HepG2 (cell line): Measurements from ENCODE around the gene DHRS12. TPM values are rescaled to one million over a fixed set of nuclear protein-coding genes. Genes with fewer than 3 reads are reported as not detected.

ENCODE experiments used
- ATAC-seq: fragments of 200-7000 bp; cut with Tn5 transposase; 3 replicates; pipeline ENCODE4 v1.9.1; 2020; ENCODE audit warnings: mild to moderate bottlenecking, moderate library complexity
- BruUV-seq: library from RNA; stranded (reverse); fragments of 400-500 nt; replicated peaks from 2 replicates; lab custom pipeline; 2021; lab: Mats Ljungman, UMichigan
- CTCF ChIA-PET: fragments of 300-600 bp; formaldehyde crosslinking; extraction: SDS; loops from one replicate; lab custom pipeline; 2021; ENCODE audit warnings: low total read pairs, inconsistent platforms, low intra/inter-chr PET ratio; lab: Yijun Ruan, JAX
- POLR2A ChIA-PET: fragments of 350-600 bp; sonication (Branson Sonifier 250); formaldehyde crosslinking; loops from one replicate; lab custom pipeline; 2020; ENCODE audit warnings: antibody characterized with exemption, inconsistent platforms; lab: Yijun Ruan, JAX
- DNase-seq: peaks from one replicate; pipeline ENCODE4 v3.0.0-alpha.2; 2015; ENCODE audit warnings: low spot score
- FAIRE-seq: peaks from 3 replicates; lab custom pipeline; 2011; peaks lifted over from hg19 to GRCh38; lab: Jason Lieb, UNC
- H2AFZ ChIP-seq: one replicate; pipeline ENCODE4 v1.6.1; 2011; ENCODE audit warnings: low read length, inconsistent platforms
- H3K27ac ChIP-seq: fragments of 300-600 bp; 3 replicates; pipeline ENCODE4 v1.8.0; 2011; ENCODE audit warnings: mixed run types, mild to moderate bottlenecking, mixed read lengths, low read length, inconsistent platforms; ENCODE audit not compliant: insufficient read depth; ENCODE audit errors: extremely low read length
- H3K27me3 ChIP-seq, 2 experiments: fragments of 200-600 bp in 1 of 2; 2 replicates in 1 of 2; 3 replicates in 1 of 2; pipeline versions ENCODE4 v1.6.0 to v1.8.0; 2011; ENCODE audit warnings: low read length in 2 of 2, mild to moderate bottlenecking in 2 of 2, moderate library complexity in 2 of 2, inconsistent platforms in 1 of 2; ENCODE audit not compliant: insufficient read depth in 2 of 2, control insufficient read depth in 1 of 2
- H3K36me3 ChIP-seq, 2 experiments: fragments of 200-600 bp in 1 of 2; replicated peaks in 1 of 2; 2 replicates in 1 of 2; 3 replicates in 1 of 2; pipeline versions ENCODE4 v1.5.1 to v1.8.0; 2011; ENCODE audit warnings: low read length in 2 of 2, inconsistent platforms in 1 of 2; ENCODE audit not compliant: insufficient read depth in 2 of 2, control insufficient read depth in 1 of 2
- H3K4me1 ChIP-seq: 2 replicates; pipeline ENCODE4 v1.5.1; 2012; ENCODE audit warnings: low read length, inconsistent platforms; ENCODE audit not compliant: insufficient read depth
- H3K4me2 ChIP-seq: 2 replicates; pipeline ENCODE4 v1.6.0; 2011; ENCODE audit warnings: low read depth, low read length, inconsistent platforms
- H3K4me3 ChIP-seq, 3 experiments: fragments of 200-600 bp in 1 of 3; sonication (generic), shearing (Covaris generic) in 1 of 3; replicated peaks in 1 of 3; 2 replicates each; pipeline ENCODE4 v1.5.1; 2011 to 2016; ENCODE audit warnings: low read length in 3 of 3, inconsistent platforms in 2 of 3, low read depth in 2 of 3, mild to moderate bottlenecking in 2 of 3, control low read depth in 1 of 3, mixed read lengths in 1 of 3; ENCODE audit not compliant: insufficient read depth in 1 of 3
- H3K79me2 ChIP-seq: one replicate; pipeline ENCODE4 v1.6.1; 2011; ENCODE audit warnings: low read length, inconsistent platforms; ENCODE audit not compliant: insufficient read depth
- H3K9ac ChIP-seq: 2 replicates; pipeline ENCODE4 v1.6.0; 2011; ENCODE audit warnings: mild to moderate bottlenecking, low read depth, low read length, inconsistent platforms; ENCODE audit not compliant: insufficient read depth
- H3K9me3 ChIP-seq: 2 replicates; pipeline ENCODE4 v1.5.1; 2012; ENCODE audit warnings: mild to moderate bottlenecking, low read length
- H4K20me1 ChIP-seq: 2 replicates; pipeline ENCODE4 v1.6.0; 2011; ENCODE audit warnings: inconsistent platforms, mild to moderate bottlenecking, low read length, moderate library complexity; ENCODE audit not compliant: insufficient read depth
- ATF3 ChIP-seq: sonication (generic); formaldehyde crosslinking; IDR thresholded peaks from 2 replicates; pipeline ENCODE4 v1.4.0; 2020; ENCODE audit warnings: missing genetic modification reagents
- CAMTA2 ChIP-seq: sonication (generic); formaldehyde crosslinking; IDR thresholded peaks from 2 replicates; pipeline ENCODE4 v1.4.0; 2020; ENCODE audit warnings: mild to moderate bottlenecking, missing genetic modification reagents, borderline replicate concordance
- CENPX ChIP-seq: sonication (generic); formaldehyde crosslinking; IDR thresholded peaks from 2 replicates; pipeline ENCODE4 v1.9.0; 2021; ENCODE audit warnings: mild to moderate bottlenecking, missing genetic modification reagents, moderate library complexity
- DMTF1 ChIP-seq: sonication (generic); formaldehyde crosslinking; IDR thresholded peaks from 2 replicates; pipeline ENCODE4 v1.4.0; 2020; ENCODE audit warnings: mild to moderate bottlenecking, missing genetic modification reagents
- KLF11 ChIP-seq: IDR thresholded peaks from 2 replicates; pipeline ENCODE4 v1.6.1; 2016; ENCODE audit warnings: missing compliant biosample characterization
- MAX ChIP-seq: IDR thresholded peaks from 2 replicates; pipeline ENCODE4 v1.6.1; 2012; ENCODE audit warnings: inconsistent platforms
- RFX3 ChIP-seq: IDR thresholded peaks from 2 replicates; pipeline ENCODE4 v1.6.1; 2016; ENCODE audit warnings: missing biosample characterization, missing genetic modification reagents
- SOX6 ChIP-seq, 2 experiments: fragments of 450-650 bp in 1 of 2; sonication (generic) in 1 of 2; formaldehyde crosslinking in 1 of 2; IDR thresholded peaks; 2 replicates each; pipeline versions ENCODE4 v1.4.0 to v1.6.1; 2017 to 2020; ENCODE audit warnings: antibody characterized with exemption in 1 of 2, mild to moderate bottlenecking in 1 of 2, missing genetic modification reagents in 1 of 2
- TRIM24 ChIP-seq: sonication (generic); formaldehyde crosslinking; IDR thresholded peaks from 2 replicates; pipeline ENCODE4 v1.8.0; 2022; ENCODE audit warnings: mild to moderate bottlenecking, missing genetic modification reagents
- ZNF296 ChIP-seq: sonication (generic); formaldehyde crosslinking; conservative IDR thresholded peaks from 2 replicates; pipeline ENCODE4 v1.5.0; 2020; ENCODE audit warnings: mild to moderate bottlenecking, missing genetic modification reagents
- ZNF407 ChIP-seq: sonication (generic); formaldehyde crosslinking; IDR thresholded peaks from one replicate; pipeline ENCODE4 v1.5.1; 2020; ENCODE audit warnings: mild to moderate bottlenecking, missing genetic modification reagents; ENCODE audit errors: not compliant biosample characterization
- ZNF569 ChIP-seq: sonication (generic); formaldehyde crosslinking; IDR thresholded peaks from 2 replicates; pipeline ENCODE4 v1.5.0; 2020; ENCODE audit warnings: mild to moderate bottlenecking, missing genetic modification reagents, moderate library complexity, borderline replicate concordance
- WGBS: methylation state at CpG from one replicate; pipeline ENCODE4 v1.1.6; 2017; ENCODE audit warnings: low lambda C conversion rate; 5-methylcytosine and 5-hydroxymethylcytosine counted together
- in situ Hi-C: cut with HindIII; loops from 2 replicates; pipeline ENCODE4 v1.10.0; 2017; ENCODE audit warnings: low pct_unique_long_range_greater_than_20kb; ENCODE audit not compliant: extremely low pct_ligation_motif_present
- intact Hi-C: fragments of 100-400 bp; cut with micrococcal nuclease; formaldehyde crosslinking; loops from one replicate; pipeline ENCODE4 v1.10.0; 2022; ENCODE audit not compliant: unreplicated experiment
- polyA plus RNA-seq, 8 experiments: library from polyadenylated mRNA; depleted of rRNA in 3 of 8; stranded (reverse) in 7 of 8; unstranded in 1 of 8; fragments of >200 nt; fragmentation: Illumina TruSeq in 4 of 8; extraction: Trizol in 4 of 8; gene quantifications; 2 replicates each; pipeline versions ENCODE4 v1.2.1 to v1.2.3, GENCODE V29; 2011 to 2016; ENCODE audit warnings: low read depth in 4 of 8, missing spikeins in 1 of 8, mixed read lengths in 1 of 8; ENCODE audit not compliant: insufficient read depth in 1 of 8
- total RNA-seq, 5 experiments: library from RNA; depleted of rRNA; stranded (reverse); fragments of >200 nt; fragmentation: Illumina TruSeq; extraction: Trizol; gene quantifications; 2 replicates each; pipeline ENCODE4 v1.2.3, GENCODE V29; 2016; ENCODE audit warnings: low read depth in 1 of 5

The DHRS12 gene
- total and polyA plus RNA-seq, 2 of the 13 experiments (the other 11 are each of a cell fraction or from before 2014, with no cell fraction given) = 7.2 to 8.4 TPM

GRCh38 chr13:51834581-51835171 lies 30.7 kb upstream of the DHRS12 start (continued):
- TF ChIP-seq RFX3 (CRISPR knock-in tag) (no peak), ZNF569 (CRISPR knock-in tag) (no peak), ZNF296 (CRISPR knock-in tag) (no peak), ATF3 (CRISPR knock-in tag) (no peak), CENPX (CRISPR knock-in tag) (no peak), DMTF1 (CRISPR knock-in tag) (no peak)

GRCh38 chr13:51833980-51834379 lies 30.0 kb upstream of the DHRS12 start:
- Histone ChIP-seq H3K9ac (no peak overlapping the region), H3K4me2 (no peak overlapping the region), H3K79me2 (no peaks in the 10 kb centered on the region), H3K4me1 (no peaks in the 10 kb centered on the region), H2AFZ (no peak overlapping the region), H3K4me3 (no peak overlapping the region), H3K27ac (no peak overlapping the region), H3K9me3 (no peaks in the 10 kb centered on the region), H4K20me1 (no peaks in the 10 kb centered on the region), H3K36me3 (no peaks in the 10 kb centered on the region), H3K27me3 (no peaks in the 10 kb centered on the region)
- intact Hi-C loops (no loop called here), in situ Hi-C loops (no loop called here)
- 69% methylated on average over 10 of the region's 10 CpGs for WGBS
- ChIA-PET CTCF (no interaction called here), POLR2A (no interaction called here)
- ATAC-seq (no peak), DNase-seq (no peak), FAIRE-seq (no peak)
- BruUV-seq = no TSS peak
- TF ChIP-seq KLF11 (CRISPR knock-in tag) = no peak
- TF ChIP-seq CAMTA2 (CRISPR knock-in tag) = no peak
- no peak for TF ChIP-seq SOX6 (IDR thresholded peaks at IDR 0.05)
- no peak for TF ChIP-seq SOX6 (CRISPR knock-in tag; IDR thresholded peaks at IDR 0.05)
- TF ChIP-seq MAX = no peak
- no peak for TF ChIP-seq ZNF407
- TF ChIP-seq TRIM24 (CRISPR knock-in tag) = no peak
